ENCODE results near the gene LIME1. TPM values are rescaled to one million over a fixed set of nuclear protein-coding genes. Genes with fewer than 3 reads are reported as not detected.

LIME1 gene
- total RNA-seq, 2 experiments from 2014 or later = 49.2 to 138 TPM

- Mint-ChIP-seq H3K36me3 (peaks cover 10% of the 10 kb centered on the region), H3K4me1 (peaks cover 13% of the 10 kb centered on the region), H3K27ac (peak overlapping the region; percentile 40), H3K9me3 (ENCODE audit: low read depth) (no peaks in the 10 kb centered on the region), H3K4me3 (no peak overlapping the region), H3K27me3 (no peaks in the 10 kb centered on the region)
- no peak for DNase-seq
- ATAC-seq = no peak
- CTCF ChIA-PET = interaction anchor here (0.7 kb wide), 1 partner anchor 11 kb away, joined by 3 read pairs; no protein-coding TSS in a partner anchor
These were observed 42.5 kb upstream of the LIME1 start for GRCh38 chr20:63693733-63694583.

- CTCF ChIA-PET = interaction anchor here (0.7 kb wide), 1 partner anchor 10 kb away, joined by 3 read pairs; no protein-coding TSS in a partner anchor
- Mint-ChIP-seq H3K27ac (no peak overlapping the region), H3K27me3 (no peaks in the 10 kb centered on the region), H3K36me3 (peaks cover 10% of the 10 kb centered on the region), H3K4me1 (peaks cover 18% of the 10 kb centered on the region), H3K4me3 (no peak overlapping the region), H3K9me3 (ENCODE audit: low read depth) (no peaks in the 10 kb centered on the region)
- no peak for ATAC-seq
- no peak for DNase-seq
These were observed 41.7 kb upstream of the LIME1 start for GRCh38 chr20:63694584-63695423.

- H3K27me3 Mint-ChIP-seq = no peaks in the 10 kb centered on the region
- H3K27ac Mint-ChIP-seq = no peak overlapping the region
- DNase-seq (no peak), ATAC-seq (no peak)
- no peak overlapping the region for H3K4me3 Mint-ChIP-seq
- CTCF ChIA-PET = interaction anchor here (0.7 to 0.9 kb wide), 2 partner anchors 12 to 65 kb away, joined by 3 read pairs; no protein-coding TSS in a partner anchor
- peaks cover 20% of the 10 kb centered on the region for H3K4me1 Mint-ChIP-seq
- H3K9me3 Mint-ChIP-seq (ENCODE audit: low read depth) = no peaks in the 10 kb centered on the region
- peaks cover 10% of the 10 kb centered on the region for H3K36me3 Mint-ChIP-seq
These were observed 40.8 kb upstream of the LIME1 start for GRCh38 chr20:63695424-63696305.

- peak; percentile 22 for ATAC-seq
- Mint-ChIP-seq H3K36me3 (peaks cover 10% of the 10 kb centered on the region), H3K27ac (no peak overlapping the region), H3K9me3 (ENCODE audit: low read depth) (no peaks in the 10 kb centered on the region), H3K4me1 (peaks cover 22% of the 10 kb centered on the region), H3K4me3 (no peak overlapping the region), H3K27me3 (no peaks in the 10 kb centered on the region)
- CTCF ChIA-PET = interaction anchor here (0.7 to 0.9 kb wide), 2 partner anchors 11 to 64 kb away, joined by 3 read pairs; no protein-coding TSS in a partner anchor
- DNase-seq = no peak
These were observed 40.2 kb upstream of the LIME1 start for GRCh38 chr20:63696306-63696627.

- CTCF ChIA-PET = interaction anchor here (0.7 to 2.3 kb wide), 3 partner anchors 11 to 64 kb away, joined by 3 to 7 read pairs (median 3); partner anchors contain the start of genes ARFRP1 and ZGPAT
- Mint-ChIP-seq H3K36me3 (peaks cover 10% of the 10 kb centered on the region), H3K4me3 (no peak within 1 kb of the TSS), H3K27me3 (no peaks in the 10 kb centered on the region), H3K4me1 (peaks cover 22% of the 10 kb centered on the region), H3K27ac (no peak within 1 kb of the TSS), H3K9me3 (ENCODE audit: low read depth) (no peaks in the 10 kb centered on the region)
- DNase-seq = no peak
- peak; percentile 8 for ATAC-seq
These were observed 39.7 kb upstream of the LIME1 start, which contains the start of gene TNFRSF6B for GRCh38 chr20:63696628-63697356. Gene TNFRSF6B, plus strand, starts transcription at chr20:63696652. Its CDS starts 116 bp downstream, at chr20:63696768.

- peaks cover 9% of the 10 kb centered on the region for H3K36me3 Mint-ChIP-seq
- peaks cover 26% of the 10 kb centered on the region for H3K4me1 Mint-ChIP-seq
- no peaks in the 10 kb centered on the region for H3K27me3 Mint-ChIP-seq
- ATAC-seq (no peak), DNase-seq (no peak)
- CTCF ChIA-PET = interaction anchor here (2.3 kb wide), 1 partner anchor 10 kb away, joined by 7 read pairs; the partner anchor contains the start of genes ARFRP1 and ZGPAT
- no peak overlapping the region for H3K4me3 Mint-ChIP-seq
- H3K9me3 Mint-ChIP-seq (ENCODE audit: low read depth) = no peaks in the 10 kb centered on the region
- no peak overlapping the region for H3K27ac Mint-ChIP-seq
These were observed 39.1 kb upstream of the LIME1 start for GRCh38 chr20:63697357-63697867.

GRCh38 chr20:63697868-63698545 lies 38.5 kb upstream of the LIME1 start:
- no peak for DNase-seq
- no peak overlapping the region for H3K4me3 Mint-ChIP-seq
- CTCF ChIA-PET = interaction anchor here (1.3 to 2.3 kb wide), 2 partner anchors 10 to 165 kb away, joined by 3 to 7 read pairs; partner anchors contain the start of genes ARFRP1 and ZGPAT
- H3K27ac Mint-ChIP-seq = no peak overlapping the region
- H3K36me3 Mint-ChIP-seq = peaks cover 7% of the 10 kb centered on the region
- H3K27me3 Mint-ChIP-seq = no peaks in the 10 kb centered on the region
- peaks cover 28% of the 10 kb centered on the region for H3K4me1 Mint-ChIP-seq
- no peak for ATAC-seq
- H3K9me3 Mint-ChIP-seq (ENCODE audit: low read depth) = no peaks in the 10 kb centered on the region

GRCh38 chr20:63698739-63699465 lies 37.6 kb upstream of the LIME1 start:
- DNase-seq = no peak
- Mint-ChIP-seq H3K4me1 (peaks cover 28% of the 10 kb centered on the region), H3K4me3 (no peak overlapping the region), H3K27me3 (no peaks in the 10 kb centered on the region), H3K9me3 (ENCODE audit: low read depth) (no peaks in the 10 kb centered on the region), H3K36me3 (peaks cover 4% of the 10 kb centered on the region), H3K27ac (peak overlapping the region; percentile 40)
- CTCF ChIA-PET = interaction anchor here (1.3 to 2.3 kb wide), 2 partner anchors 9 to 165 kb away, joined by 3 to 7 read pairs; partner anchors contain the start of genes ARFRP1 and ZGPAT
- peak; percentile 14 for ATAC-seq

- no peak overlapping the region for H3K4me3 Mint-ChIP-seq
- H3K4me1 Mint-ChIP-seq = peaks cover 30% of the 10 kb centered on the region
- CTCF ChIA-PET = interaction anchor here (1.3 kb wide), 1 partner anchor 164 kb away, joined by 3 read pairs; no protein-coding TSS in a partner anchor
- H3K27ac Mint-ChIP-seq = peak overlapping the region; percentile 40
- H3K9me3 Mint-ChIP-seq (ENCODE audit: low read depth) = no peaks in the 10 kb centered on the region
- peaks cover 2% of the 10 kb centered on the region for H3K36me3 Mint-ChIP-seq
- H3K27me3 Mint-ChIP-seq = no peaks in the 10 kb centered on the region
- ATAC-seq (peak; percentile 27), DNase-seq (no peak)
These were observed 36.8 kb upstream of the LIME1 start for GRCh38 chr20:63699466-63700198.

- Mint-ChIP-seq H3K9me3 (ENCODE audit: low read depth) (no peaks in the 10 kb centered on the region), H3K4me1 (peaks cover 34% of the 10 kb centered on the region), H3K27me3 (no peaks in the 10 kb centered on the region), H3K4me3 (no peak overlapping the region), H3K27ac (no peak overlapping the region), H3K36me3 (peaks cover 5% of the 10 kb centered on the region)
- no peak for ATAC-seq
- CTCF ChIA-PET = no interaction called here
- DNase-seq = no peak
These were observed 36.0 kb upstream of the LIME1 start for GRCh38 chr20:63700199-63701050.

All from activated CD8-positive, alpha-beta memory T cell treated with anti-CD3 and anti-CD28 coated beads, Interleukin-2, amount 10 ng/mL, durations not matched to agents 7 days and 5 days (primary cell).